ENCODE results near the gene ANGPTL7.

- no peak for TF ChIP-seq CTCF (IDR thresholded peaks at IDR 0.05)
- no peak for TF ChIP-seq POLR2A (IDR thresholded peaks at IDR 0.05)
- TF ChIP-seq POLR2AphosphoS5 (IDR thresholded peaks at IDR 0.05): no peak
Observed at GRCh38 chr1:11143907-11144306, 45.2 kb upstream of the ANGPTL7 start.
